Type B pancreatic cell (in vitro differentiated cells): ENCODE measurements around the gene NOP14. TPM values are rescaled to one million over a fixed set of nuclear protein-coding genes. Genes with fewer than 3 reads are reported as not detected.

Experiments
- DNase-seq: peaks from one replicate; pipeline ENCODE4 v3.0.0; 2021; ENCODE audit warnings: mixed read lengths; ENCODE audit not compliant: unreplicated experiment; ENCODE audit errors: extremely low spot score
- H3K27ac Mint-ChIP-seq: 2 replicates; pipeline ENCODE4 v1.8.0; 2021; ENCODE audit warnings: mild to moderate bottlenecking, mixed read lengths
- H3K27me3 Mint-ChIP-seq: 2 replicates; pipeline ENCODE4 v1.8.0; 2021; ENCODE audit warnings: mixed read lengths
- H3K36me3 Mint-ChIP-seq: 2 replicates; pipeline ENCODE4 v1.8.0; 2021; ENCODE audit warnings: mixed read lengths
- H3K4me1 Mint-ChIP-seq: one replicate; pipeline ENCODE4 v1.8.0; 2021; ENCODE audit warnings: mixed read lengths; ENCODE audit not compliant: unreplicated experiment
- H3K4me3 Mint-ChIP-seq: 2 replicates; pipeline ENCODE4 v1.8.0; 2021; ENCODE audit warnings: mild to moderate bottlenecking, mixed read lengths
- H3K9me3 Mint-ChIP-seq: 2 replicates; pipeline ENCODE4 v1.8.0; 2021; ENCODE audit warnings: mixed read lengths
- CTCF ChIP-seq: fragments of 200-600 bp; sonication (generic); conservative IDR thresholded peaks from 2 replicates; pipeline ENCODE4 v1.5.0; 2021; ENCODE audit warnings: antibody characterized with exemption, mild to moderate bottlenecking
- total RNA-seq: library from RNA; stranded (reverse); gene quantifications from 2 replicates; pipeline ENCODE4 v1.2.1, GENCODE V29; 2021; ENCODE audit warnings: low replicate concordance

The NOP14 gene
- total RNA-seq, 1 donor from 2014 or later: 33.8 TPM

DNA sequence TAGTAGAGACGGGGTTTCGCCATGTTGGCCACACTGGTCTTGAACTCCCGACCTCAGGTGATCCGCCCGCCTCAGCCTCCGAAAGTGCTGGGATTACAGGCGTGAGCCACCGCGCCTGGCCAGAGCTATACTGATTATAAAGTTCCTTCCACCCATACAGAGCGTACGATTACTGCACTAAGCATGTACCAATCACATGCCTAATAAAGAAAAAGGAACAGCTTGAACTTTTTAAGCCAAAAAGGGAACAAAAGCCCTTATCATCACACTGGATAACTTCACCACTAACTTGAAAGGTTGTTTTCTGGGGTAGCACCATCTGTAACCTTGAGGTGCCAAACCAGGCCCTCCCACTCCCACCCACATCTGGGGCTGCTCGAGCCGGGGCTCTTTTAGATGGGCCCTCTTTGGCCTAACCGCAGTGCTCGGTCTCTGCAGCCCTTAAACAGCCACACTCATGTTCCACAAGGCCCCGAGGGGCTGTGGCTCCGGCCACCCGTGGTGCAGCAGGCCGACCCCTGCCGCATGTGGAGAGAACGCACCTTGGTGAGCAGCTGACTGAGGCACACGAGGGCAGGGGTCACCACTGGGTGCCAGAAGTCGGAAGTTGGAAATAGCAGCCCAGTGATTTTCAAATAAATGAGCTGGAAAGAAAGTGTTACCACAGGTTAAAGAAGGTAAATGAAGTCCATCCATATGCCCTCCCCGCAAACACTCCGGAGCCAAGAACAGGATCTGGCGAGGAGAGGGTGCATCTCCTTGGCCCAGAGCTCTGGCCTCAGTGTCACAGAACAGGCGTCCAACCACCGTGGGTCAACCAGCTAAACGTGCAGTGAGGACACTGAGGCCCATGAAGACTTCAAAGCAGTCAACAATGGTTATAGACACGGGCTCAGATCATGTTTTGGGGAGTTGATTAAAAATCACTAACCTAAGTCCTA lies 18.4 kb downstream of the NOP14 start:
- Mint-ChIP-seq H3K9me3 (no peaks in the 10 kb centered on the region), H3K4me3 (no peak overlapping the region), H3K27me3 (no peaks in the 10 kb centered on the region), H3K27ac (no peak overlapping the region), H3K4me1 (no peaks in the 10 kb centered on the region), H3K36me3 (peaks cover 4% of the 10 kb centered on the region)
- no peak for DNase-seq
- TF ChIP-seq CTCF: no peak

GRCh38 chr4:2944091-2944482 lies 19.1 kb downstream of the NOP14 start:
- no peak overlapping the region for H3K4me3 Mint-ChIP-seq
- TF ChIP-seq CTCF: no peak
- H3K9me3 Mint-ChIP-seq: no peaks in the 10 kb centered on the region
- H3K4me1 Mint-ChIP-seq: no peaks in the 10 kb centered on the region
- peaks cover 3% of the 10 kb centered on the region for H3K36me3 Mint-ChIP-seq
- H3K27me3 Mint-ChIP-seq: no peaks in the 10 kb centered on the region
- no peak for DNase-seq
- H3K27ac Mint-ChIP-seq: no peak overlapping the region

DNA sequence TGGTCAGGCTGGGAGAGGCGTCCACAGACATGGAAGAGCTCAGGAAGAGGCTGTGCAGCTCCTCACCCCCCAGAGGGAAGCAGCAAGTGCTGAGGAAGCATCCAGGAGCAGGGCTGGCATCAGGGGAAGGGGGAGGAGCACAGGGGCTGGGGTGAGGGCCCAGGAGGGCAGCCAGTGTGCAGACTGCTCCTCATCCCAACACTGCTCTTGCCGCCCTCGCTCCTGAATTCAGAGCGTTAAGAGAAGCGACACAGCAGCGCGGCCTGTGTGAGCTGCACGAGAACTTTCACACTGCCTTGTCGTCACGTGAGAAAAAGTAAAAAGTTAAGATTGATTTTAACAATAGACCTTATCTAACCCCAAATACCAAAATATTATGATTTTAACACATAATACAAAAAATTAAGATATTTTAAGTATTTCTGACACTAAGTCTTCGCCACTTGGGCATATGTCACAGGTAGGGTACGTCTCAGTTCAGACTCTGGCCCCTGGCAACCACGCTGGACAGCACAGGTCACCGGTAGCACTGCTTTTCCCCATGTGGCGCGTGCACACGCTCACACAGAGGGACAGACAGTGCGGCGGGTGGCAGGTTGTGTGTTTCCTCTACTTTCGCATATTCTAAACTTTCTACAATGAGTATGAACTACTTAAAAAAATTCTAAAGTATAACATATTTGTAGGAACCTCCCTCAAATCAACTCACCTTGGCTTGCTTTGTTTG lies 19.7 kb downstream of the NOP14 start:
- H3K27me3 Mint-ChIP-seq: no peaks in the 10 kb centered on the region
- H3K27ac Mint-ChIP-seq: no peak overlapping the region
- H3K4me1 Mint-ChIP-seq: no peaks in the 10 kb centered on the region
- no peak overlapping the region for H3K4me3 Mint-ChIP-seq
- H3K36me3 Mint-ChIP-seq: peaks cover 3% of the 10 kb centered on the region
- TF ChIP-seq CTCF: no peak
- peak; percentile 44 for DNase-seq
- no peaks in the 10 kb centered on the region for H3K9me3 Mint-ChIP-seq

GRCh38 chr4:2942532-2943363 lies 20.5 kb downstream of the NOP14 start:
- Mint-ChIP-seq H3K27ac (peak overlapping the region; percentile 41), H3K4me3 (no peak overlapping the region), H3K4me1 (no peaks in the 10 kb centered on the region), H3K36me3 (no peaks in the 10 kb centered on the region), H3K9me3 (no peaks in the 10 kb centered on the region), H3K27me3 (no peaks in the 10 kb centered on the region)
- TF ChIP-seq CTCF: no peak
- peak; percentile 66 for DNase-seq

GRCh38 chr4:2942037-2942531 lies 21.1 kb downstream of the NOP14 start:
- Mint-ChIP-seq H3K9me3 (no peaks in the 10 kb centered on the region), H3K27ac (peak overlapping the region; percentile 41), H3K4me3 (no peak overlapping the region), H3K4me1 (peaks cover 3% of the 10 kb centered on the region), H3K27me3 (no peaks in the 10 kb centered on the region), H3K36me3 (peaks cover under 1% of the 10 kb centered on the region)
- TF ChIP-seq CTCF: no peak
- peak; percentile 61 for DNase-seq
